ENCODE data around the gene RASIP1.

DNA sequence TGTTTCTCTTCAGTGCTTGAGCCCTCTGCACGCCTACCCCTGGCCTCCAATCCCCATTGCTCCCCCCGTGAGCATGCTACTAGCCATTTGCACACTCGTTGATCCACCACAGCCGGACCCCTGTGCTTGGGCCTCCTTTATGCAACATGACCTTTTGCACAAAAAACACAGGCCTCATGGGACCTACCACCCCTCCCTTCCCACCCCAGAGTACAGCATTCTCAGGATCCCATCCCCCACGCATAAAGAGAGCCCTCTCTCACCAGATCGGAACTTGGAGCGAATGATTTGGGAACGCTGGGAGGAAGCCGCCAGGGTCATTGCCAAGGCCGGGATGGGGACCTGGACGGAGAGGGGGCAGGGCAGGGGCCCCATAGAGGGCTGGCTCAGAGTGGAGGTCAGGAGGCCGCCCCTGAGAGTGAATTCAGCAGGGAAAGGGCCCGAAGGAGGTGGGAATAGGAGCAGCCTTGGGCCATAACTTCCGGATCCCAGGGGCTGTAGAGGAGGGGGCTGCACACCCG, 21.6 kb downstream of the RASIP1 start:
- TF ChIP-seq, protein P1, sequence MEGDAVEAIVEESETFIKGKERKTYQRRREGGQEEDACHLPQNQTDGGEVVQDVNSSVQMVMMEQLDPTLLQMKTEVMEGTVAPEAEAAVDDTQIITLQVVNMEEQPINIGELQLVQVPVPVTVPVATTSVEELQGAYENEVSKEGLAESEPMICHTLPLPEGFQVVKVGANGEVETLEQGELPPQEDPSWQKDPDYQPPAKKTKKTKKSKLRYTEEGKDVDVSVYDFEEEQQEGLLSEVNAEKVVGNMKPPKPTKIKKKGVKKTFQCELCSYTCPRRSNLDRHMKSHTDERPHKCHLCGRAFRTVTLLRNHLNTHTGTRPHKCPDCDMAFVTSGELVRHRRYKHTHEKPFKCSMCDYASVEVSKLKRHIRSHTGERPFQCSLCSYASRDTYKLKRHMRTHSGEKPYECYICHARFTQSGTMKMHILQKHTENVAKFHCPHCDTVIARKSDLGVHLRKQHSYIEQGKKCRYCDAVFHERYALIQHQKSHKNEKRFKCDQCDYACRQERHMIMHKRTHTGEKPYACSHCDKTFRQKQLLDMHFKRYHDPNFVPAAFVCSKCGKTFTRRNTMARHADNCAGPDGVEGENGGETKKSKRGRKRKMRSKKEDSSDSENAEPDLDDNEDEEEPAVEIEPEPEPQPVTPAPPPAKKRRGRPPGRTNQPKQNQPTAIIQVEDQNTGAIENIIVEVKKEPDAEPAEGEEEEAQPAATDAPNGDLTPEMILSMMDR (IDR thresholded peaks at IDR 0.05) = no peak
- TF ChIP-seq EZH2 (IDR thresholded peaks at IDR 0.05; ENCODE audit: borderline replicate concordance, insufficient read depth, low read depth, low read length, poor library complexity, severe bottlenecking) = no peak
